Measurements from ENCODE around the gene CEP41.

GRCh38 chr7:130367836-130368746 is 72.7 kb downstream of the CEP41 start:
- TF ChIP-seq CTCF (IDR thresholded peaks at IDR 0.05) (no peak), EP300 (IDR thresholded peaks at IDR 0.05) (no peak)

Measured in sigmoid colon (tissue), 4 donors.